Keratinocyte (primary cell): ENCODE measurements around the gene ULK4. TPM values are rescaled to one million over a fixed set of nuclear protein-coding genes. Genes with fewer than 3 reads are reported as not detected.

ENCODE experiments used
- DNase-seq: peaks from one replicate; pipeline ENCODE4 v3.0.0-alpha.2; 2011; ENCODE audit warnings: low read depth, missing footprints, low spot score
- FAIRE-seq: peaks from 2 replicates; lab custom pipeline; 2011; peaks lifted over from hg19 to GRCh38; lab: Jason Lieb, UNC
- H2AFZ ChIP-seq: 2 replicates; pipeline ENCODE4 v1.6.0; 2012; ENCODE audit warnings: low read length, control low read depth, inconsistent platforms; ENCODE audit not compliant: control insufficient read depth
- H3K27ac ChIP-seq: 2 replicates; pipeline ENCODE4 v1.5.1; 2011; ENCODE audit warnings: low read length; ENCODE audit not compliant: control insufficient read depth, insufficient read depth
- H3K27me3 ChIP-seq: 3 replicates; pipeline ENCODE4 v1.6.0; 2011; ENCODE audit warnings: low read length; ENCODE audit not compliant: control insufficient read depth, insufficient read depth; ENCODE audit errors: extremely low read depth
- H3K36me3 ChIP-seq, 2 experiments: 2 replicates in 1 of 2; 3 replicates in 1 of 2; pipeline ENCODE4 v1.5.1; 2011; ENCODE audit warnings: low read length in 2 of 2, mild to moderate bottlenecking in 1 of 2; ENCODE audit not compliant: control insufficient read depth in 2 of 2, insufficient read depth in 2 of 2; ENCODE audit errors: extremely low read depth in 1 of 2
- H3K4me1 ChIP-seq: 3 replicates; pipeline ENCODE4 v1.5.1; 2011; ENCODE audit warnings: low read length; ENCODE audit not compliant: control insufficient read depth, insufficient read depth; ENCODE audit errors: extremely low read depth
- H3K4me2 ChIP-seq: 3 replicates; pipeline ENCODE4 v1.6.0; 2011; ENCODE audit warnings: low read depth, low read length; ENCODE audit not compliant: control insufficient read depth, insufficient read depth; ENCODE audit errors: extremely low read depth
- H3K4me3 ChIP-seq, 3 experiments: fragments of 200-600 bp in 1 of 3; sonication (generic) in 1 of 3; 2 replicates in 2 of 3; 3 replicates in 1 of 3; pipeline ENCODE4 v1.5.1; 2011 to 2016; ENCODE audit warnings: low read length in 3 of 3, mild to moderate bottlenecking in 3 of 3, control low read depth in 2 of 3, inconsistent platforms in 1 of 3, low read depth in 1 of 3, mixed read lengths in 1 of 3, mixed run types in 1 of 3, moderate library complexity in 1 of 3; ENCODE audit not compliant: control insufficient read depth in 2 of 3, insufficient read depth in 2 of 3; ENCODE audit errors: extremely low read depth in 1 of 3
- H3K79me2 ChIP-seq: 2 replicates; pipeline ENCODE4 v1.6.0; 2012; ENCODE audit warnings: low read length; ENCODE audit not compliant: control insufficient read depth, insufficient read depth
- H3K9ac ChIP-seq: 3 replicates; pipeline ENCODE4 v1.6.0; 2011; ENCODE audit warnings: low read length; ENCODE audit not compliant: control insufficient read depth, insufficient read depth; ENCODE audit errors: extremely low read depth
- H3K9me1 ChIP-seq: 3 replicates; pipeline ENCODE4 v1.6.0; 2011; ENCODE audit warnings: low read length; ENCODE audit not compliant: control insufficient read depth, insufficient read depth; ENCODE audit errors: extremely low read depth
- H3K9me3 ChIP-seq: 2 replicates; pipeline ENCODE4 v1.5.1; 2012; ENCODE audit warnings: low read depth, low read length; ENCODE audit not compliant: control insufficient read depth
- H4K20me1 ChIP-seq: 3 replicates; pipeline ENCODE4 v1.6.0; 2011; ENCODE audit warnings: low read length; ENCODE audit not compliant: control insufficient read depth, insufficient read depth; ENCODE audit errors: extremely low read depth
- CTCF ChIP-seq, 3 experiments: IDR thresholded peaks in 1 of 3; conservative IDR thresholded peaks in 1 of 3; optimal IDR thresholded peaks in 1 of 3; 2 replicates in 2 of 3; 3 replicates in 1 of 3; pipeline versions ENCODE3 to v1.5.1; 2011; ENCODE audit warnings: low read length in 3 of 3, mild to moderate bottlenecking in 3 of 3, moderate library complexity in 2 of 3, control low read depth in 1 of 3, inconsistent platforms in 1 of 3; ENCODE audit not compliant: insufficient read depth in 2 of 3; ENCODE audit errors: extremely low read depth in 1 of 3
- EZH2 ChIP-seq: IDR thresholded peaks from one replicate; pipeline ENCODE4 v1.6.1; 2012; ENCODE audit warnings: inconsistent platforms, mild to moderate bottlenecking, low read length, moderate library complexity
- dilution Hi-C: fragments of 300-500 bp; cut with MboI; formaldehyde crosslinking; loops from one replicate; pipeline ENCODE4 v1.7.0; 2020; ENCODE audit warnings: low sequenced_read_pairs; ENCODE audit not compliant: extremely low pct_ligation_motif_present
- polyA plus RNA-seq, 5 experiments: library from polyadenylated mRNA; depleted of rRNA in 3 of 5; stranded (reverse) in 3 of 5; stranded (forward) in 1 of 5; unstranded in 1 of 5; fragments of >200 nt; gene quantifications; 1 replicate in 1 of 5; 2 replicates in 3 of 5; 3 replicates in 1 of 5; pipeline versions ENCODE4 v1.2.1 to v1.2.3, GENCODE V29; 2011 to 2012; ENCODE audit warnings: missing spikeins in 2 of 5, low read depth in 1 of 5, low replicate concordance in 1 of 5

ULK4 gene
- polyA plus RNA-seq, 1 donor (not counting 4 experiments of a cell fraction or from before 2014, with no cell fraction given): 6.1 TPM

- Histone ChIP-seq H3K79me2 (no peaks in the 10 kb centered on the region), H3K4me3 (no peak overlapping the region), H3K27me3 (no peaks in the 10 kb centered on the region), H4K20me1 (no peaks in the 10 kb centered on the region), H3K27ac (no peak overlapping the region), H3K9me3 (no peaks in the 10 kb centered on the region), H2AFZ (no peak overlapping the region), H3K4me1 (no peaks in the 10 kb centered on the region), H3K36me3 (no peaks in the 10 kb centered on the region), H3K9ac (no peak overlapping the region), H3K9me1 (no peaks in the 10 kb centered on the region), H3K4me2 (no peak overlapping the region)
- dilution Hi-C loops: no loop called here
- TF ChIP-seq EZH2 (no peak), CTCF (optimal IDR thresholded peaks at IDR 0.05 in 1 of 3, IDR thresholded peaks at IDR 0.05 in 1 of 3, conservative IDR thresholded peaks at IDR 0.05 in 1 of 3; ENCODE audit: extremely low read depth in 1 of 3, insufficient read depth in 2 of 3, low read length in 3 of 3) (no peak)
- FAIRE-seq (peak; percentile 5), DNase-seq (no peak)
Measured at GRCh38 chr3:41943311-41943843, 18.5 kb downstream of the ULK4 start.

GRCh38 chr3:41940393-41940792 lies 21.5 kb downstream of the ULK4 start:
- no peaks in the 10 kb centered on the region for H3K4me1 ChIP-seq
- DNase-seq: no peak
- no peak overlapping the region for H2AFZ ChIP-seq
- H3K9me3 ChIP-seq: no peaks in the 10 kb centered on the region
- no peaks in the 10 kb centered on the region for H3K27me3 ChIP-seq
- dilution Hi-C loops: no loop called here
- H3K4me3 ChIP-seq: no peak overlapping the region
- no peaks in the 10 kb centered on the region for H3K36me3 ChIP-seq
- H3K9me1 ChIP-seq: no peaks in the 10 kb centered on the region
- H3K79me2 ChIP-seq: no peaks in the 10 kb centered on the region
- FAIRE-seq: no peak
- H4K20me1 ChIP-seq: no peaks in the 10 kb centered on the region
- H3K27ac ChIP-seq: no peak overlapping the region
- no peak overlapping the region for H3K4me2 ChIP-seq
- H3K9ac ChIP-seq: no peak overlapping the region
- TF ChIP-seq CTCF (optimal IDR thresholded peaks at IDR 0.05 in 1 of 3, IDR thresholded peaks at IDR 0.05 in 1 of 3, conservative IDR thresholded peaks at IDR 0.05 in 1 of 3; ENCODE audit: extremely low read depth in 1 of 3, insufficient read depth in 2 of 3, low read length in 3 of 3) (no peak), EZH2 (no peak)
